ENCODE measurements around the gene PIK3C2B. TPM values are rescaled to one million over a fixed set of nuclear protein-coding genes. Genes with fewer than 3 reads are reported as not detected.

The PIK3C2B gene
- polyA plus RNA-seq, 1 donor (not counting 4 experiments of a cell fraction or from before 2014, with no cell fraction given): 5.4 TPM

DNA sequence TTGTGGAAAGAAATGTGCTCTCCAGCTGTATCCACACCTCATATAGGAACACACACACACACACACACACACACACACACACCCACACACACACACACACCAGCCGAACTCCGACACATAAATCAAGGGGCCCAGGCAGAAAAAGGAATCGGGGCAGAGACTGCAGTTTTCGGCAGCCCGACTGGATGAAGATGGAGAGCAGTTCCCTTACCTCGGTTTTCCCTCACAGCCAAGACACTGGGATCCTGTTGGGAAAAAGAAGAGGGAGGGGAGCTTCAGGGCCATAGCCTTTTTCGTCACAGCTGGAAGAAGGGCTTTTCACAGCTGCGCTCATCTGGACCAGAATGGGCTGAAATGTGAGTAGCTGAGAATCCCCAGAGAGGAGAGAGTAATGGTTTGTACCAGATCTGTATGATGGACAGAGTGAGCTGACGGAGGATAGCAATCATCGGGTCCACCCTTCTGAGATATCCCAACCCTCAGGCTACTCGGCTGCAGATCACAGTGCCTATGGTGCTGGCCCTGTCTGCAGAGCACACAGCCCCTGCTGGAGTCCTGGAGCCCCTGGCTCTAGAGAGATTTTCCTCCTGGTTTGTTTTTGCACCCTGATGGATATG is 37.7 kb downstream of the PIK3C2B start:
- peaks cover 2 to 13% of the 10 kb centered on the region in 2 experiments for H3K36me3 ChIP-seq (ENCODE audit: control insufficient read depth in 2 of 2, extremely low read depth in 1 of 2, insufficient read depth in 2 of 2, low read length in 2 of 2)
- dilution Hi-C loops (cut with MboI; ENCODE audit: extremely low pct_ligation_motif_present, low sequenced_read_pairs): no loop called here

GRCh38 chr1:204455831-204456145 is 38.8 kb downstream of the PIK3C2B start:
- no peaks in the 10 kb centered on the region for H3K27me3 ChIP-seq (ENCODE audit: control insufficient read depth, extremely low read depth, insufficient read depth, low read length)
- H3K27ac ChIP-seq (ENCODE audit: control insufficient read depth, insufficient read depth, low read length): no peak overlapping the region
- H3K9me3 ChIP-seq (ENCODE audit: control insufficient read depth, low read depth, low read length): no peaks in the 10 kb centered on the region
- H3K36me3 ChIP-seq (ENCODE audit: control insufficient read depth in 2 of 2, extremely low read depth in 1 of 2, insufficient read depth in 2 of 2, low read length in 2 of 2): peaks cover 2 to 13% of the 10 kb centered on the region in 2 experiments
- no peaks in the 10 kb centered on the region for H3K9me1 ChIP-seq (ENCODE audit: control insufficient read depth, extremely low read depth, insufficient read depth, low read length)
- dilution Hi-C loops (cut with MboI; ENCODE audit: extremely low pct_ligation_motif_present, low sequenced_read_pairs): no loop called here
- H3K9ac ChIP-seq (ENCODE audit: control insufficient read depth, extremely low read depth, insufficient read depth, low read length): no peak overlapping the region
- H2AFZ ChIP-seq (ENCODE audit: control insufficient read depth, low read length): no peak overlapping the region
- H3K79me2 ChIP-seq (ENCODE audit: control insufficient read depth, insufficient read depth, low read length): no peaks in the 10 kb centered on the region
- H3K4me2 ChIP-seq (ENCODE audit: control insufficient read depth, extremely low read depth, insufficient read depth, low read depth, low read length): no peak overlapping the region
- no peak for DNase-seq (ENCODE audit: low read depth, low spot score)
- peaks cover 5% of the 10 kb centered on the region for H3K4me1 ChIP-seq (ENCODE audit: control insufficient read depth, extremely low read depth, insufficient read depth, low read length)
- no peak for FAIRE-seq
- H4K20me1 ChIP-seq (ENCODE audit: control insufficient read depth, extremely low read depth, insufficient read depth, low read length): no peaks in the 10 kb centered on the region
- TF ChIP-seq EZH2 (IDR thresholded peaks at IDR 0.05; ENCODE audit: low read length): no peak
- no peak for TF ChIP-seq CTCF (optimal IDR thresholded peaks at IDR 0.05 in 1 of 3, IDR thresholded peaks at IDR 0.05 in 1 of 3, conservative IDR thresholded peaks at IDR 0.05 in 1 of 3; ENCODE audit: extremely low read depth in 1 of 3, insufficient read depth in 2 of 3, low read length in 3 of 3)
- H3K4me3 ChIP-seq (ENCODE audit: control insufficient read depth in 2 of 3, extremely low read depth in 1 of 3, insufficient read depth in 2 of 3, low read depth in 1 of 3, low read length in 3 of 3): no peak overlapping the region

More for the DNA sequence above, 37.7 kb downstream of the PIK3C2B start:
- FAIRE-seq (no peak), DNase-seq (ENCODE audit: low read depth, low spot score) (no peak)
- no peak for TF ChIP-seq CTCF (optimal IDR thresholded peaks at IDR 0.05 in 1 of 3, IDR thresholded peaks at IDR 0.05 in 1 of 3, conservative IDR thresholded peaks at IDR 0.05 in 1 of 3; ENCODE audit: extremely low read depth in 1 of 3, insufficient read depth in 2 of 3, low read length in 3 of 3)
- no peak for TF ChIP-seq EZH2 (IDR thresholded peaks at IDR 0.05; ENCODE audit: low read length)
- H3K79me2 ChIP-seq (ENCODE audit: control insufficient read depth, insufficient read depth, low read length): no peaks in the 10 kb centered on the region
- H3K4me1 ChIP-seq (ENCODE audit: control insufficient read depth, extremely low read depth, insufficient read depth, low read length): peaks cover 9% of the 10 kb centered on the region
- H3K9me1 ChIP-seq (ENCODE audit: control insufficient read depth, extremely low read depth, insufficient read depth, low read length): no peaks in the 10 kb centered on the region
- H3K9me3 ChIP-seq (ENCODE audit: control insufficient read depth, low read depth, low read length): no peaks in the 10 kb centered on the region
- no peaks in the 10 kb centered on the region for H4K20me1 ChIP-seq (ENCODE audit: control insufficient read depth, extremely low read depth, insufficient read depth, low read length)
- no peak overlapping the region for H3K27ac ChIP-seq (ENCODE audit: control insufficient read depth, insufficient read depth, low read length)
- H3K4me2 ChIP-seq (ENCODE audit: control insufficient read depth, extremely low read depth, insufficient read depth, low read depth, low read length): no peak overlapping the region
- H3K9ac ChIP-seq (ENCODE audit: control insufficient read depth, extremely low read depth, insufficient read depth, low read length): no peak overlapping the region
- H2AFZ ChIP-seq (ENCODE audit: control insufficient read depth, low read length): no peak overlapping the region
- H3K4me3 ChIP-seq (ENCODE audit: control insufficient read depth in 2 of 3, extremely low read depth in 1 of 3, insufficient read depth in 2 of 3, low read depth in 1 of 3, low read length in 3 of 3): no peak overlapping the region
- H3K27me3 ChIP-seq (ENCODE audit: control insufficient read depth, extremely low read depth, insufficient read depth, low read length): no peaks in the 10 kb centered on the region

Measured in keratinocyte (primary cell).